Measurements from ENCODE around the gene CADM2.

- no peak for TF ChIP-seq CTCF (IDR thresholded peaks at IDR 0.05)
- no peak for TF ChIP-seq EZH2phosphoT487 (IDR thresholded peaks at IDR 0.05)
Measured at GRCh38 chr3:85051786-85052185, 93.0 kb downstream of the CADM2 start.

Data from neural progenitor cell (in vitro differentiated cells).